ENCODE results near the gene MFAP5. TPM values are rescaled to one million over a fixed set of nuclear protein-coding genes. Genes with fewer than 3 reads are reported as not detected.

The MFAP5 gene
- polyA plus RNA-seq, 1 donor (not counting 4 experiments of a cell fraction or from before 2014, with no cell fraction given), result 317 TPM

DNA sequence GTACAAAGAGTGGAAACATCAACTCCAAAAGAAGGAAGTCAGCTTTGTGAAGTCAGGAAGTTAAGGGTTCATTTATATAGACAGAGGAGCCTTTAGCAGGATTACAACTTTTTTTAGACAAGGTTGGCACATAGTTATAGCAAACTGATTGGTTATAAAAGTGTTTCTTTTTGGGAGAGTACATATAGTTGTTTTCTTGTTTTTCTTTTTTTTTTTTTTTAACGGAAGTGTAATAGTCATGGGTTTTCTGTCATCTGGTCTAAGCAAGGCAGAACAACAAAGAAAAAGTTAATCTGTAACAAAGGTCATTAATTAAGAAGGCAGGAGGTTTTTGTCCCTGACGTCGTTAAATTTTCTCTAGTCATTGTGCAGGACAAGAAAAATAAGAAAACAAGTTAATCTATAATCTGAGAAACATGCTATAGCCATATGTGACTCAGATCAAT, 13.0 kb upstream of the MFAP5 start:
- Histone ChIP-seq H3K9me3 (ENCODE audit: control insufficient read depth, low read depth, low read length) (no peaks in the 10 kb centered on the region), H3K27me3 (ENCODE audit: control insufficient read depth, extremely low read depth, insufficient read depth, low read length) (no peaks in the 10 kb centered on the region), H3K36me3 (ENCODE audit: control insufficient read depth in 2 of 2, extremely low read depth in 1 of 2, insufficient read depth in 2 of 2, low read length in 2 of 2) (no peaks in the 10 kb centered on the region), H3K27ac (ENCODE audit: control insufficient read depth, insufficient read depth, low read length) (no peak overlapping the region), H2AFZ (ENCODE audit: control insufficient read depth, low read length) (peak overlapping the region; percentile 15), H3K9ac (ENCODE audit: control insufficient read depth, extremely low read depth, insufficient read depth, low read length) (no peak overlapping the region), H3K79me2 (ENCODE audit: control insufficient read depth, insufficient read depth, low read length) (no peaks in the 10 kb centered on the region), H4K20me1 (ENCODE audit: control insufficient read depth, extremely low read depth, insufficient read depth, low read length) (no peaks in the 10 kb centered on the region), H3K4me2 (ENCODE audit: control insufficient read depth, extremely low read depth, insufficient read depth, low read depth, low read length) (no peak overlapping the region), H3K4me1 (ENCODE audit: control insufficient read depth, extremely low read depth, insufficient read depth, low read length) (peaks cover 27% of the 10 kb centered on the region), H3K4me3 (ENCODE audit: control insufficient read depth in 2 of 3, extremely low read depth in 1 of 3, insufficient read depth in 2 of 3, low read depth in 1 of 3, low read length in 3 of 3) (no peak overlapping the region), H3K9me1 (ENCODE audit: control insufficient read depth, extremely low read depth, insufficient read depth, low read length) (no peaks in the 10 kb centered on the region)
- dilution Hi-C loops (cut with MboI; ENCODE audit: extremely low pct_ligation_motif_present, low sequenced_read_pairs), result no loop called here
- TF ChIP-seq, protein P1, sequence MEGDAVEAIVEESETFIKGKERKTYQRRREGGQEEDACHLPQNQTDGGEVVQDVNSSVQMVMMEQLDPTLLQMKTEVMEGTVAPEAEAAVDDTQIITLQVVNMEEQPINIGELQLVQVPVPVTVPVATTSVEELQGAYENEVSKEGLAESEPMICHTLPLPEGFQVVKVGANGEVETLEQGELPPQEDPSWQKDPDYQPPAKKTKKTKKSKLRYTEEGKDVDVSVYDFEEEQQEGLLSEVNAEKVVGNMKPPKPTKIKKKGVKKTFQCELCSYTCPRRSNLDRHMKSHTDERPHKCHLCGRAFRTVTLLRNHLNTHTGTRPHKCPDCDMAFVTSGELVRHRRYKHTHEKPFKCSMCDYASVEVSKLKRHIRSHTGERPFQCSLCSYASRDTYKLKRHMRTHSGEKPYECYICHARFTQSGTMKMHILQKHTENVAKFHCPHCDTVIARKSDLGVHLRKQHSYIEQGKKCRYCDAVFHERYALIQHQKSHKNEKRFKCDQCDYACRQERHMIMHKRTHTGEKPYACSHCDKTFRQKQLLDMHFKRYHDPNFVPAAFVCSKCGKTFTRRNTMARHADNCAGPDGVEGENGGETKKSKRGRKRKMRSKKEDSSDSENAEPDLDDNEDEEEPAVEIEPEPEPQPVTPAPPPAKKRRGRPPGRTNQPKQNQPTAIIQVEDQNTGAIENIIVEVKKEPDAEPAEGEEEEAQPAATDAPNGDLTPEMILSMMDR (optimal IDR thresholded peaks at IDR 0.05 in 1 of 3, IDR thresholded peaks at IDR 0.05 in 1 of 3, conservative IDR thresholded peaks at IDR 0.05 in 1 of 3; ENCODE audit: extremely low read depth in 1 of 3, insufficient read depth in 2 of 3, low read length in 3 of 3), result no peak
- TF ChIP-seq EZH2 (IDR thresholded peaks at IDR 0.05; ENCODE audit: low read length), result no peak
- FAIRE-seq (no peak), DNase-seq (ENCODE audit: low read depth, low spot score) (no peak)

DNA sequence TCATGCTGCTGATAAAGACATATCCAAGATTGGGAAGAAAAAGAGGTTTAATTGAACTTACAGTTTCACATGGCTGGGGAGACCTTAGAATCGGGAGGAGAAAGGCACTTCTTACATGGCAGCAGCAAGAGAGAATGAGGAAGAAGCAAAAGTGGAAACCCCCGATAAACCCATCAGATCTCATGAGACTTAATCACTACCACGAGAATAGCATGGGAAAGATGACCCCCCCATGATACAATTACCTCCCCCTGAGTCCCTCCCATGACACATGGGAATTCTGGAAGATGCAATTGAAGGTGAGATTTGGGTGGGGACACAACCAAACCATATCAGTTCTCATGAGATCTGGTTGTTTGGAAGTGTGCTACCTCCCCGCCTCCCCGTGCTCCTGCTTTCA, 9.8 kb upstream of the MFAP5 start:
- TF ChIP-seq EZH2 (IDR thresholded peaks at IDR 0.05; ENCODE audit: low read length), result no peak
- TF ChIP-seq, protein P1 (optimal IDR thresholded peaks at IDR 0.05 in 1 of 3, IDR thresholded peaks at IDR 0.05 in 1 of 3, conservative IDR thresholded peaks at IDR 0.05 in 1 of 3; ENCODE audit: extremely low read depth in 1 of 3, insufficient read depth in 2 of 3, low read length in 3 of 3), result no peak
- Histone ChIP-seq H3K27me3 (ENCODE audit: control insufficient read depth, extremely low read depth, insufficient read depth, low read length) (no peaks in the 10 kb centered on the region), H3K79me2 (ENCODE audit: control insufficient read depth, insufficient read depth, low read length) (no peaks in the 10 kb centered on the region), H4K20me1 (ENCODE audit: control insufficient read depth, extremely low read depth, insufficient read depth, low read length) (no peaks in the 10 kb centered on the region), H3K27ac (ENCODE audit: control insufficient read depth, insufficient read depth, low read length) (no peak overlapping the region), H3K4me1 (ENCODE audit: control insufficient read depth, extremely low read depth, insufficient read depth, low read length) (peaks cover 7% of the 10 kb centered on the region), H3K9me1 (ENCODE audit: control insufficient read depth, extremely low read depth, insufficient read depth, low read length) (no peaks in the 10 kb centered on the region), H2AFZ (ENCODE audit: control insufficient read depth, low read length) (no peak overlapping the region), H3K9me3 (ENCODE audit: control insufficient read depth, low read depth, low read length) (no peaks in the 10 kb centered on the region), H3K36me3 (ENCODE audit: control insufficient read depth in 2 of 2, extremely low read depth in 1 of 2, insufficient read depth in 2 of 2, low read length in 2 of 2) (no peaks in the 10 kb centered on the region), H3K4me2 (ENCODE audit: control insufficient read depth, extremely low read depth, insufficient read depth, low read depth, low read length) (no peak overlapping the region), H3K4me3 (ENCODE audit: control insufficient read depth in 2 of 3, extremely low read depth in 1 of 3, insufficient read depth in 2 of 3, low read depth in 1 of 3, low read length in 3 of 3) (no peak overlapping the region), H3K9ac (ENCODE audit: control insufficient read depth, extremely low read depth, insufficient read depth, low read length) (no peak overlapping the region)
- DNase-seq (ENCODE audit: low read depth, low spot score) (no peak), FAIRE-seq (no peak)
- dilution Hi-C loops (cut with MboI; ENCODE audit: extremely low pct_ligation_motif_present, low sequenced_read_pairs), result no loop called here

All from keratinocyte (primary cell).